HG02943 (cell line): ENCODE data around the gene SERPINA9.
"Not testable (repeated sequence)": the region's sequence is repeated elsewhere in the genome, so short reads cannot be mapped to it uniquely, and the experiment has no call there.

ENCODE experiments used
- ATAC-seq: cut with Tn5 transposase; IDR thresholded peaks from one replicate; pipeline ENCODE4 v1.9.1; 2021; ENCODE audit warnings: mild to moderate bottlenecking, low read depth, moderate library complexity; ENCODE audit not compliant: unreplicated experiment

The SERPINA9 gene

GRCh38 chr14:94476023-94476422 is at the start of gene SERPINA9:
SERPINA9 (minus strand) TSS chr14:94476197; CDS start chr14:94469840, 6,357 bp downstream.
- no peak for ATAC-seq

DNA sequence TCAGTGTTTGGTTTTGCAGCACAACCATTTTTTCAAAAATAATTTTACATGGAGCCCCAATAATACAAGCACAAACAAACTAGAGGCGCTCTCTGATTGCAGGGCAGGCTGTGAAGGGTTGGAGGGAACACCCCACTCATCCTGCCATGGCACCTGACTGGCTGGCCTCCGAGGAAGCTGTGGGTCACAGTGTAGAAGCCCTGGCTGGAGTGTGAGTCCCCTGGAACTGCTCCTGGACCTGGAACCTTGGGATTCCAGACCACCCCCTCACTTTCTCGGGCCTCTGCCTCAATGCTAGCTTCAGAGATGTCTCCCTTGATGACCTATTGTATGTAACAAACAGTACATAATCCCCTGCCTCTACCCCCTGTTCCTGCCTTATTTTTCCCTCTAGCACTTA is 48.1 kb upstream of the SERPINA9 start:
- ATAC-seq, result no peak

DNA sequence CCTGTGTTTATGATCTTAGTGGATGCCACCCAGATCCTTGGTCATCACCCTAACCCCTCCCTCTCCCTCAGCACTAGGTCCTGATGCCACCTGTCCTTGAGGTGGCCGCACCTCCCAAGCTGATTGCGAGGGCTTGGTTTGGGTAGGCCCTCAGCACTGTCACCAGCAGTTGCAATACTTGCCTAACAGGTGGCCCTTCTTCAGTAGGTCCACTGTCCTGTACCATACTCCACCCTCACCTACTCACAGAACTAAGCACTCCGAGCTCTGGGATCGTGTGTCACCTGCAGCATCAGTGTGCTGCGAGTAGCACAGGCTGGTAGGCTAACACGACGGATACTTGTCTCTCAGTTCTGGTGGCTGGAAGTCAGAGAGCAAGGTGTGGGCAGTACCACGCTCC is 47.3 kb upstream of the SERPINA9 start:
- ATAC-seq, result no peak

DNA sequence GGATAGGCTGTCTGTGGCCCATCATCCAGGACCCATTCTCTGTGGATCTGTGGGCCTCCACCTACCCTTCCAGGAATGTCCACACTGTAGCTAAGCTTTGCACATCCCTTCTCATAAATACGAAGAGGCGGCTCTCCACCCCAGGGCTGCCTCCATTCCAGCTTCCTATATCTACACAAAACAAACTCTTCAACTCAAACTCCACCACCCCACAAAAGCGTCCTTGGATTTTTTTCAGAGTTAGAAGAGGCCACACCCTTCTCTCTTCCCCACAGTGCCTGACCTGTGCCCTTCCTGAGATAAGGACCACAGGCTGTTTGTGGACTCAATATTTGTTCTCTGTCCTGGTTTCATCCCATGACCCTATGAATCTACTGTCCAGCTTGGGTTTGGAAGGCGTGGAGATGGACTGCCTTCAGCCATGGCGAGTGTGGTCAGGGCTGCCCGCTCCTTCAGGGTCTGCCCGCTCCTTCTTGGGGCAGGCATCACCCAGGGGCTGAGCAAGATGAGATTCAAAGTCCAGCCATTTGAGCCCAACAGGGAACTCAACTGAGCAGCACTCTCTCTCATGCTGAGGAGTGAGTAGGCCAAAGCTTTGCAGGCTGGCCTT is 46.2 kb upstream of the SERPINA9 start:
- ATAC-seq, result no peak

DNA sequence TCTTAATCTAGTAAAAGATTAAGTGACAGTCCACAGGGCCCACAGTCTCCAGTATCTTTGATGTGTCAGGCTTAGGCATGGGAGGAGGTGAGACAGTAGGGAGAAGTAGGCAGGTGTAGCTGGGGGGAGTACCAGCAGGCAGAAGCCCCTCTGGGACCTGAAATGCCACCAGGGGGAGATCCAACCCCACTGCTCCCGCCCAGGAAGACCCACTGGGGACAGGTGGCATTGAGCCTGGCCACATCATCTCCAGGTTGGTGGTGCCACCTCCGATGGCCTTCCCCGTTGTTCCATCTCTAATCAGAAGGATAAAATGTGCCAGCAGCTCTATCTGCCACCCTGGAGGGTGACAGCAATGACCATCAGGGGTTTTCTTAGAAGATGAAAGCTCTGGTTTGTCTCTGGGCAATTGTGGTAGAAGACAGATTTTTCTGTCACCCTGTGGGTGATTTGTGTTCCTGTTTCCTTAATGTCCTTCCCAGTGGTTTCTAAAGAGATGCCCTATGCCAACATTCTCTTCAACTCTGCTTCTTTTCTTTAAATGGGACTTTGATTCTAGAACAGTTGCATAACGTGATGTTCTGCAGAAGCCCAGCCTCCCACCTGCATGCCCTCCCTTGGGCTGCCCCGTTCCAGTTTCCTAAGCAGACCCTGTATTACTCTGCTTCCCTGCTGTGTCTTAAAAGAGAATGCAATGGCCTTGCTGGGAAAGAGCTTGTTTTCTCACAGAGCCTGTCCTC is 45.5 kb upstream of the SERPINA9 start:
- no peak for ATAC-seq

GRCh38 chr14:94517641-94518257 is 41.8 kb upstream of the SERPINA9 start:
- ATAC-seq, result no peak

- no peak for ATAC-seq
Observed at GRCh38 chr14:94517248-94517640, 41.2 kb upstream of the SERPINA9 start.

GRCh38 chr14:94515856-94516255 is 39.9 kb upstream of the SERPINA9 start:
- ATAC-seq, result no peak

- ATAC-seq, result no peak
Observed at GRCh38 chr14:94515426-94515825, 39.4 kb upstream of the SERPINA9 start.

DNA sequence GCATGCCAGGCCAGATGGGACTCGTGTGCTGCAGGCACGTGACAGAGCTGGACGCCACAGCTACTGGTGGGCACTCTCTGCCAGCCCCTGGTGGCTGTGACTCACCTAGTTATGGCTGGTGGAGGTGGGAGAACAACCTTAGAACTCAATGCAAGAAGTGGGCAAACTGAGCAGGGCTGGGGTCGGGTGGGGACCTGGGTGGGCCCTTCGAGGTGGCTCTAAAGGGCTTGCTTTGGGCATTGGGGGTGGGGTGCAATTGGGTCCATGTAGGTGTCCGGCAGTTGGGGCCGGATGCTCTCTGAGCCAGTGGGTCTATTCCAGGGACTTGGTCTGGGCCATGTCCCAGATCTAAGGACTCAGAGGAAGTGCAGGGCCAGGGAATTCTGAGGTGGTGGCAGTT is 38.4 kb upstream of the SERPINA9 start:
- ATAC-seq, result no peak

GRCh38 chr14:94510481-94510880 is 34.5 kb upstream of the SERPINA9 start:
- not testable (repeated sequence) for ATAC-seq

GRCh38 chr14:94509356-94509755 is 33.4 kb upstream of the SERPINA9 start, which contains the start of gene SERPINA12:
SERPINA12 (minus strand) TSS chr14:94509469; CDS start chr14:94498397, 11,072 bp downstream.
- no peak for ATAC-seq

GRCh38 chr14:94505641-94506040 is 29.6 kb upstream of the SERPINA9 start:
- ATAC-seq, result no peak

- no peak for ATAC-seq
Observed at GRCh38 chr14:94505206-94505605, 29.2 kb upstream of the SERPINA9 start.

GRCh38 chr14:94501588-94502516 is 25.9 kb upstream of the SERPINA9 start:
- no peak for ATAC-seq

GRCh38 chr14:94500264-94500663 is 24.3 kb upstream of the SERPINA9 start:
- no peak for ATAC-seq

DNA sequence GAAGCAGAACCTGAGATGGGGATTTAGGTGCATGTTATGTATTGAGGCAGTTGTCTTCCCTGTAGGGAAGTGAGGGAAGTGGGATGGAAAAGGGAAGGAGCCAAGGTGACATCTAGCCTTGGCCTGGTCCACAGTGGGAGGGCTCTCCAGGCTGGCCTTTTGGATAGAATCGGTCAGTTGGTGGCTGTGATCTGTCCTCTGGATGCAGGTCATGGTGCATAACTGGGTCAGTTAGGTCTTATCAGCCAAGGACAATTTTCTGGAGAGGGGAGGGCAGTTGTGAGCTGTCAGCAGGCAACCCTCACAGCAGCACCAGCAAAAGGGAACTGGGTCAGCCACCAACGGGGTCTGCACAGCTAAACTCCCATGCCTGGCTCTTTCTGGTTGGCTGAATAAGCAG is 23.7 kb upstream of the SERPINA9 start:
- no peak for ATAC-seq

GRCh38 chr14:94498215-94498614 is 22.2 kb upstream of the SERPINA9 start:
- ATAC-seq, result no peak

- ATAC-seq, result no peak
Observed at GRCh38 chr14:94494085-94494484, 18.1 kb upstream of the SERPINA9 start.

DNA sequence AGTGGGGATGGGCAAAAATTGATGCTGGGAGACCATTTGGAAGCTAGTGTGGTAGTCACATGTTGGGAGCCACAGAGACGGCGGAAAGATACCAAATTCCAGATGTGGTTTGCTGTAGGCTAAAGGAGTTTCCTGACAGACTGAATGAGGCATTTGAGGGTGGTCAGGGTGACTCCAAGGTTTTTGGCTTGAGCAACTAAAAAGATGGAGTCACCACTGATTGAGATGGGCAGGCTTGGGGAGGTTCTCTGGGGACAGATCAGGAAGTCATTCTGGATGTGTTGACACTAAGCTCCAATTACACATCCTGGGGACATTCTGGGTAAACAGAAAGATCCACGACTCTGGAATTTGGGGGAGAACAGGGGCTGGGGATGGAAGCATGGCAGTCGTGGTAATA is 15.5 kb upstream of the SERPINA9 start:
- ATAC-seq, result no peak

- no peak for ATAC-seq
Observed at GRCh38 chr14:94489336-94489735, 13.3 kb upstream of the SERPINA9 start.
